Measurements from ENCODE around the gene FOSL1.

The FOSL1 gene

DNA sequence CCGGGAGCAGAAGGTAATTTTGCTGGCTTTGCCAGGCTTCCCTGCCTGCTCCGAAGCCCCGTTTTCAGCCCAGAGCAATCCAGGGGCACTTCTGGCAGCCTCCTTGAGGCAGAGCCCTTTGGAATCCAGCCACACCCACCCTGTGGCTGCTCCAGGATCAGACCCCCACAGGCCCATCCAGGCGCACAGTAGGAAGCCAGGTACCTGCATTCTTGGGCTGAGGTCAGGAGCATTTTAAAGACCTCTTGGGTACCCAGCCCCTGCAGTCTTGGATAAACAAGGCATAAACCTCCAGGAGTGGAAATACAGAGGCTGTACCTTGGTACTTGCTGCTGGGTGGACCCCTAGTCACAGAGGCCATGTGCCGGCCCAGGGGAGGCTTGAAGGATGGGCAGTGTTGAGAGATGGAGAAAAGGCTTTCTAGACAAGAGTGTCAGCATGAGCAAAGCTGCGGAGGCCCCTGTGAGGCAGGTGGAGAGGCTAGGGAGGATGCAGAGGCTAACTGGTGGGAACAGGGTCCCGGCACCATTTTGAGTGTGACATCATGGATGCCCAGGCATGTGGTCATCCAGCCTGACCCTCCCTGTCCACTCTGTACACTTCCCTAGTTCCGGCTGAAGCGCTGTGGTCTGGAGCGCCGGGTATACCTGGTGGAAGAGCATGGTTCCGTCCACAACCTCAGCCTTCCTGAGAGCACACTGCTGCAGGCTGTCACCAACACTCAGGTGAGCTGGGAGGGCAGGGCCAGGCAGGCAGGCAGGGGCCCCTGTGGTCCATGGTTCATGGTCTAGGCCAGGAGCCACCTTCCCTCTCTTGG is 36.1 kb downstream of the FOSL1 start:
- no peak for DNase-seq (ENCODE audit: low read depth)

GRCh38 chr11:65862941-65863888 is 37.0 kb downstream of the FOSL1 start:
- no peak for DNase-seq (ENCODE audit: low read depth)

DNA sequence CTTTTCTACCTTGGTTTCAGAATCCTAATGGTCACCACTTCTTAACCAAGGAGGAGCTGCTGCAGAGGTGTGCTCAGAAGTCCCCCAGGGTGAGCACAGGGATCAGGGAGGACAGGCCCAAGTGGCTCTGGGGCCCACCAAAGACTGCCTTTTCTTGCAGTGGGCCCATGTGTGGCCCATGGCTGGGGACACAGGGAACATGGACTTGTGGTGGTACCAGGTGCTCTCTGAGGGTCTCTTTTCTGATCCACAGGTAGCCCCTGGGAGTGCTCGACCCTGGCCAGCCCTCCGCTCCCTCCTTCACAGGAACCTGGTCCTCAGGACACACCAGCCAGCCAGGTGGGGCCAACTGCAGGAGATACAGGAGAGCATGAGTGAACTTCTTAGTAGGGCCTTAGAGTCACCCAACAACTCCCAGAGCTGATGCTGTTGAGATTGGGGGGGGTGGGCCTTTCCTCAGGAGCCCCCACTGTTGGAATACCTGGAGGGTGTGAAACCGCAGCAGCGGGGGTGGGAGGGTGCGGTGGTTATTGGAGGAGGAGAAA is 37.9 kb downstream of the FOSL1 start:
- no peak for DNase-seq (ENCODE audit: low read depth)

DNA sequence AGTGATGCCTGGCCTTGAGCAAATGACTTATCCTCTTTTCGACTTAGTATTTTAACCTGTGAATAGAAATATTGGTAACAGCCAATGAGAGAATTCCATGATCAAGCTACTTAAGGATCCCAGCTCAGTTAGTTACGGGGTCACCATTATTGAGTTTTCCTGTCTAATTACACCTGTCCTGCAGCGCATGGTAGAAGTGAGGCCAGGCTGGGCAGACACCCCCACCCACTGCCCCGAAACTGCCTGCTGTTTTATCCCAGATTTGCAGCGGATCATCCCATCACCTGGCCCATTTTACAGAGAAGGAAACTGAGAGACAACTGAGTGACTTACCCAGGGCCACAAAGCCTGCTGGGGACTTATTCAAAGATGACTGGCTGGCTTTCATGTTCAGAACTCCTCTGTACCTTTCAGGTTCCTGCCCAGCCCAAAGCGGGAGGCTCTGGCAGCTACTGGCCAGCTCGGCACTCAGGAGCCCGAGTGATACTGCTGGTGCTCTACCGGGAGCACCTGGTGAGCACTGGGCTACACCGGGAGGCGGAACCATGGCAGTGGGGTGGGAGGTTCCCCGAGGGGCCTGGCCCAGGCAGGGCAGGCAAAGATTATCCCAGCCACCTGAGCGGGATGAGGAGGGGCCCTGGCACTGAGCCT is 38.5 kb downstream of the FOSL1 start:
- no peak for DNase-seq (ENCODE audit: low read depth)

DNA sequence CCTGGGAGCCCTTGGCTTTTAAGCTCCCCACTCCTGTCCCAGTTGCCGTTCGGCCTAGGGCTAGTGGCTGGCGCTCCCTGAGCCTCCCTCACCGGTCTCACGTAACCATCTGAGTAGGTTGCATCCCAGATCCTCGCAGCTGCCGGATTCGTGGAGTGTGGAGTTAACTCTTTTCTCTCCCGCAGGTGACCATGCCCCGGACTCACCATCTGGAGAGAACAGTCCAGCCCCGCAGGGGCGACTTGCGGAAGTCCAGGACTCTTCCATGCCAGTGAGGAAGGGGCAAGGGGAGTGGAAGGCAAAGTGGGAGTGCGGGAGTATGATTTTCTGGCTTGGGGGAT is 39.1 kb downstream of the FOSL1 start:
- no peak for DNase-seq (ENCODE audit: low read depth)

GRCh38 chr11:65860278-65861164 is 39.7 kb downstream of the FOSL1 start, which contains the start of gene MUS81:
Gene MUS81 (plus strand): TSS chr11:65860433. CDS start chr11:65860754, 321 bp downstream.
- DNase-seq (ENCODE audit: low read depth) = peak; percentile 98

DNA sequence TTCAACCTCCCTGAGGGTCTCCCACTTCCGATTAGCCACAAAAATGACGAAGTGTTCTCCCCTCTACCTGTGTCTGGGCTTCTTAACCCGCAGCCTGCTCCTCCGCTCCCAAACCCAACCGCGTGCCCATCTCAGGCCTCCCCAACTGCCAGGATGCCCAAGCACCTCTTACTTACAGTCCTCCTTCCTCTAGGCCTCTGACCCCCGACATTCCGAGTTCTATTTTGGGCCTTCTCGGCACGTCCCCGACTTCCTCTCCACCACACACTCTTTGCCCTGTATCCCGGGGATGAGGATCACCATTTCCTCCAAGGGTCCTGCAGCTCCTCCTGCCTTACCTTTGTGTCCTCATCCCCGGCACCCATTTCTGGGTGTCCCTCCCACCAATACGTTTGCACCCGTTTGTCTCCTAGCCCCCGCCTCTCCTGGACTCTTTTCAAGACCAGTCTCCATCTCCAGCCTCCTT is 40.3 kb downstream of the FOSL1 start:
- no peak for DNase-seq (ENCODE audit: low read depth)

DNA sequence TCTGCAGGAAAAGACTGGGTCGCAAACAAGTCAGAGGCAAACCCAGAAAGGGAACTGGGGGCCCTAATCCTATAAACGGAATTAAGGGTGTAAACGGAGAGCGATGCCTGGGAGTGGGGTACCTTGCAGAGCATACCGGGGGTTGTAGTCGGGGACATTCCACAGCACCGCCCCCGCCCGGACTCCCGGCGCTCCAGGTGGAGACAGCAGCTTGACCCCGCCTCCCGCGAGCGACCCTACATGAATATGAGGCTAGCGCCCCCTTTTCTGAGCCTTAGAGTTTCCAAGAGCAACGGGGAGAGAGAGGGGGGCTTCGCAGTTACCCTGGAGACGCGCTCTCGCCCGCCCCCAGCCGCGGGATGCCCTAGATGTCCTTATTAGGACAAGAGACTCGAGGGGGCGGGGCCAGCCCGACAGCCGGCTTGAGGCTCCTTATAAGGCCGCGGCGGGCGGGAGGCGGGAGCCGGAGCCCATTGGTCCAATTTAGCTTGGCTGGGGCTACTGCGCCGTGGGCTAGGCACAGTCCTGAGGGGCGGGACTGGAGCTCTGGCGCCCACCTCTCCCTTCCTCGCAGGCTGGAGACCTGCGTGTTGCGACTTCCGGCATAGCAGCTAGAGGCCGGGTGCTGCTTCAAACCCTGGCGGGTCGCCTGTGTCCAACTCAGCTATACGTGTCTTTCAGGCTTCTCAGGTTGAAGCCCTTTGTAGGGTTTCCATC is 40.9 kb downstream of the FOSL1 start:
- DNase-seq (ENCODE audit: low read depth) = peak; percentile 99

DNA sequence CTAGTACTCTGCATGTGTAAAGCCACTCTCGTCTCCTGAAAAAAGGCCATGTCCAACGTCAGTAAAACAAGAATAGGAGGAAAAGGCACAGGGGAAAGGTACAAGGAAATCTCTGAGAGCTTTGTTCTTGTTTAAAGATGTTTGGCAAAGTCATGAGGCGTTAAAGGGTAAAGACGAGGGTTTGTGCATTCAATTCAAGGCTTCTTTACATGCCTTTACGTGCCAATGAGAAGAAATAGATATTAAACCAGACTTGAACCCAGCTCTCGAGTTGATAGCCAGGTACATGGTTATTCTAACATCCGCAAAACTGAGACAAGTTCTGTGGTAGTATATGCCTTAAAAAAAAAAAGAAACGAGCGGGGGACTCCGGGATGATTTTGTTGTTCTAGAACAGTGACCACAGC is 41.5 kb downstream of the FOSL1 start:
- DNase-seq (ENCODE audit: low read depth) = no peak

- DNase-seq (ENCODE audit: low read depth) = peak; percentile 99
Measured at GRCh38 chr11:65857853-65858680, 42.1 kb downstream of the FOSL1 start, which contains the start of gene CFL1. Gene CFL1 (minus strand): TSS chr11:65858180. CDS start chr11:65858099, 81 bp downstream.

GRCh38 chr11:65857500-65857852 is 42.7 kb downstream of the FOSL1 start:
- no peak for DNase-seq (ENCODE audit: low read depth)

- DNase-seq (ENCODE audit: low read depth) = peak; percentile 78
Measured at GRCh38 chr11:65856689-65857499, 43.3 kb downstream of the FOSL1 start.

GRCh38 chr11:65855927-65856363 is 44.2 kb downstream of the FOSL1 start:
- no peak for DNase-seq (ENCODE audit: low read depth)

GRCh38 chr11:65854852-65855837 is 45.0 kb downstream of the FOSL1 start:
- DNase-seq (ENCODE audit: low read depth) = no peak

GRCh38 chr11:65854161-65854592 is 46.0 kb downstream of the FOSL1 start:
- DNase-seq (ENCODE audit: low read depth) = no peak

DNA sequence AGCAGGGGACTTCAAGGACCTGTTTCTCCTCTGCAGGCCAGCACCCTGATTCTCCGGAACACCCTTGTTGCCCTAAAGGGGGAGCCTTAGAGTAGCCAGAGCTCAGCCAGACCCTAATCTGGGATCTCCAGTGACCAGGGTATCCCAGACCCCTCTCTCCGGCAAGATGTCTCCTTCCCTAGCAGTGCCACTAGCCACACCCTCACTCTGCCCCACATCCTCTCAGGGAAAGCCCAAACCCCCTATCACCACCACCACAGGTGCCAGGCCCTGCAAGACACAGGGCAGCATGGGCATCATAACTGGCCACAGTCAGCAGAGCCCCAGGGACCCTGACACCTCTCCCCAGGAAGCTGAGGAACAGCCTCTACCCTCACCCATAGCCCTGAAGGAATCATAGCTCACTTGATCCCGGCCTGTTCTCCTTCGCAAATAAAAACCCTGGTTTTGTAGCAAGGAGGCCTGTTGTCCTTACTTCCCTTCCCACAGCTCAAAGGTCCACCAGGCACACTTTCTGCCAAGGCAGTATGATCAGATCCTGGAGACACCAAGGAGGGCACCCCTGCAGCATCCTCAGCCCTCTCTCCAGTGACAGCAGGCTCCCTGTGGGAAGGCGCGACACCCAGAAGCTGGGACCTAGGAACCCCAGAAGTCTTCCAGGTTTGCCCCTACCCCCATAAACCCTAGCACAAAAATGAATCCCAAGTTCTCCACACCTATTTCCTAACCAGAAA is 46.8 kb downstream of the FOSL1 start:
- DNase-seq (ENCODE audit: low read depth) = no peak
